SU-DHL-6 (cell line): ENCODE results near the gene PRCC.

Experiments
- CTCF ChIP-seq: fragments of 200-600 bp; sonication (generic); IDR thresholded peaks from one replicate; pipeline ENCODE4 v1.5.1; 2017; ENCODE audit warnings: antibody characterized with exemption, mild to moderate bottlenecking, low read length, moderate library complexity; ENCODE audit not compliant: insufficient read depth, poor library complexity, severe bottlenecking
- EZH2phosphoT487 ChIP-seq: fragments of 200-600 bp; sonication (generic), shearing (Covaris generic); conservative IDR thresholded peaks from 2 replicates; pipeline ENCODE4 v1.6.1; 2018; ENCODE audit warnings: mild to moderate bottlenecking, antibody characterized with exemption, low read length, moderate library complexity, mixed read lengths

GRCh38 chr1:156846643-156847042, 79.3 kb downstream of the PRCC start:
- TF ChIP-seq EZH2phosphoT487 (no peak), CTCF (no peak)
